Measurements from ENCODE around the gene FAM24B.

FAM24B gene

DNA sequence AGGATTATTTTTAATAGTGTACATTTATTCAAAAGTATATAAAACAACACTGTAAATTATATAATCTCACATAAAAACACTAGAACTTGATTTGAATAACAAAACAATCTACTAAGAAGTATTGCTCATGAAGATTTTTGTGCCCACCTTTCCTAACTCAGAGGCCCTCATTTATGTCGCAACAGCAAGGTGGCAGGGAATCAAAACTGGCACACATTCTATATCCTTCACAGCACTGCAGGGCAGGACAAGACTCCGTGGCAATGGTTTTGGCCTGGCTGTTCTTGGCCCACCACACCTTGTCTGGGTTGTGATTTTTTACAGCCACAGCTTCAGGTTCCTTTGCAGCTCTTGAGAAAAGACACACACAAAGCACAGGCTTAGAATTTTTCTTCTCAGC is 30.3 kb downstream of the FAM24B start:
- H3K27ac Mint-ChIP-seq: no peak overlapping the region
- ATAC-seq: no peak
- no peaks in the 10 kb centered on the region for H3K27me3 Mint-ChIP-seq
- no peak overlapping the region for H3K4me3 Mint-ChIP-seq
- peaks cover 8% of the 10 kb centered on the region for H3K9me3 Mint-ChIP-seq
- H3K4me1 Mint-ChIP-seq: no peaks in the 10 kb centered on the region
- peaks cover 72% of the 10 kb centered on the region for H3K36me3 Mint-ChIP-seq

DNA sequence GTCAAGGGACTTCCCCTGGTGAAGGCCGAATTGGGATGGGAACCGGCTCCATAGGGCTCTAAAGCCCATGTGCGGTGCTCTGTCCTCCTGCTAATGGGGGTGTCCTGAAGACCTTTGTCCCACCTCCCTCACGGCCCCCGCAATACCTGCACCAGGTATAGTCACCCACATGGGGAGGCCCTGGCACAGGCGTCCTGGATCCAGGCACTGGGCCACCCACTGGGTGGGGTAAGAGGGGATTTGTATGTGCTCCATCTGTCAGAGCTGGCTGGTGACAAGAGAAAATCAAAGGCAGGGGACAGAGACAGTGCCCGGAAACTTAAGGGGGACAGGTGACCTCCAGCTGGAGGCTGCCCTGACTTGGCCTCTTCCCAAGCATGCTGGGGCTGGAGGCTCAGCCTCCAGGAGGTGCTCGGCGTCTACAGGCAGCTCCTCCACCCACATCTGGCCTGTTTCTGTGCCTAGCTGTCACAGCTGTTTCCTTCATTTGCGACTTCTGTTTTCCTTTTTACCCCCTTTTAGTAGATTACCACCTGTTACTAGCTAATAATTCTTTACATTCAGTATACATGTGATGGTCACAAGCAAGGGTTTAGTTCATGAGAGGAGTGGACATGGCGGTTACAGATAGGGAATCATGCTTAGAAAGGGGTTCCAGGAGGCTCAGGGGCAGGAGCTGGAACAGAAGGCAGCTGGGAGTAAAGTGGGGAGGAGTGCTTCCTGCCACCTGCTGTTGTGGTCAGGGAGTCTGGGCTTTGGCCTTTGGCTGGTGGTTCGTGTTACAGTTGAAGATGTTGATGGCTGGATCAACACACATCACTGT is 31.4 kb downstream of the FAM24B start:
- ATAC-seq: no peak
- Mint-ChIP-seq H3K4me1 (no peaks in the 10 kb centered on the region), H3K9me3 (peaks cover 4% of the 10 kb centered on the region), H3K4me3 (no peak overlapping the region), H3K27ac (no peak overlapping the region), H3K36me3 (peaks cover 65% of the 10 kb centered on the region), H3K27me3 (no peaks in the 10 kb centered on the region)

DNA sequence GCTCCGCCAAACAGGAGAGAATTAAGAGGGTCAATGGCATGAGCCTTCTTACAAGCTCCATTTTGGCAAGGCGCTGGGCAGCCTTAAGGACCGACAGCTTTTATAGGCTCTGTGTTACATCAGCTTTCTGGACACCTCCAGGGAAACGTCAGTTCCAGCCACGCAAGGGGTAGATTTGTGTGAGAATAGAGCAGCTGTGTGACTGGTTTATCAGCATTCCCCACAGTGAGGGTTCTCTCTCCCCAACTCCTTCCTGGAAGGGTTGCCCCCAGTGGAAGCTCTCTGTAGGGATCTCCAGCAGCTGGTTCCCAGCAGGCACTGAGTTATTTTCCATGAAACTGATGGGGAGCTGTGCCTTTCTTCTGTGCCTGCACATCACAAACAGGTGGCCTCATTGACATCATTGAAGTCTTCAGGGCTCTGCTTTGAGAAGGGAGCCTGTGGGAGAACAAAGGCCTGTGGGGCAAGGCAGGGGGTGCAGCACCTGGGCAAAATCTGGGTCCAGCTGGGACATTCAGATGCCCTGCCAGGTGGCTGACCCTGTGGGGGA is 33.5 kb downstream of the FAM24B start, which contains the start of gene CUZD1:
TSS of gene CUZD1 (minus strand) at position 75 of the 550 bp plus-strand sequence. CDS start at position 61, 14 bp downstream.
- Mint-ChIP-seq H3K9me3 (peaks cover 4% of the 10 kb centered on the region), H3K36me3 (peaks cover 66% of the 10 kb centered on the region), H3K27ac (no peak within 1 kb of the TSS), H3K27me3 (no peaks in the 10 kb centered on the region), H3K4me1 (no peaks in the 10 kb centered on the region), H3K4me3 (no peak within 1 kb of the TSS)
- ATAC-seq: no peak

DNA sequence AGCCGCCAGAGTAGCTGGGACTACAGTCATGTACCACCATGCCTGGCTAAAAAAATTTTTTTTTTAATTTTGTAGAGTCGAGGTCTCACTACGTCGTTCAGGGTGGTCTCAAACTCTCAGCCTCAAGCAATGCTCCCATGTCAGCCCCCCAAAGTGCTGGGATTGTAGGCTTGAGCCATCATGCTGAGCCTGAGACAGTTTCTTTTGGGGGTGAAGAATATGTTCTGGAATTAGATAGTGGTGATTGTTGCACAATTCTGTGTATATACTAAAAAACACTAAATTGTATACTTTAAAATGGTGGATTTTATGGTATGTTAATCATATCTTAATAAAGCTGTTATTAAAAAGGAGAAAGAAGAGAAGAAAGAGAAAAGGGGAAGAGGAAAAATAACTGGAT is 35.2 kb downstream of the FAM24B start:
- H3K27ac Mint-ChIP-seq: no peak overlapping the region
- no peaks in the 10 kb centered on the region for H3K27me3 Mint-ChIP-seq
- H3K4me3 Mint-ChIP-seq: no peak overlapping the region
- no peaks in the 10 kb centered on the region for H3K4me1 Mint-ChIP-seq
- H3K9me3 Mint-ChIP-seq: peaks cover 4% of the 10 kb centered on the region
- peaks cover 66% of the 10 kb centered on the region for H3K36me3 Mint-ChIP-seq
- no peak for ATAC-seq

DNA sequence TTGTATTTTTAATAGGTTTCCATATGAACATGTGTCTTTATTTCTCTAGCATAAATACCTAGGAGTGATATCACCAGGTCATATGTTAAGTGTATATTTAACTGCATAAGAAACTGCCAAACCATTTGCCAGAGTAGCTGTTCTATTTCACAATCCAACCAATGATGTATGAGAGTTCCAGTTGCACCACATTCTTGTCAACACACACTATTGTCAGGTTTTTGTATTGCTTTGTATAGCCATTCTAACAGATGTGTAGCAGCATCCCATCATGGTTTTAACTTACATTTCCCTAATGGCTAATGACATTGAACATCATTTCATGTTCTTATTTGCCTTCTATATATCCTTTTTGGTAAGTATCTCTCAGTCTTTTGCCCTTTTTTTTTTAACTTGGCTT is 37.8 kb downstream of the FAM24B start:
- Mint-ChIP-seq H3K9me3 (peaks cover 2% of the 10 kb centered on the region), H3K4me3 (no peak overlapping the region)
- ATAC-seq: no peak

DNA sequence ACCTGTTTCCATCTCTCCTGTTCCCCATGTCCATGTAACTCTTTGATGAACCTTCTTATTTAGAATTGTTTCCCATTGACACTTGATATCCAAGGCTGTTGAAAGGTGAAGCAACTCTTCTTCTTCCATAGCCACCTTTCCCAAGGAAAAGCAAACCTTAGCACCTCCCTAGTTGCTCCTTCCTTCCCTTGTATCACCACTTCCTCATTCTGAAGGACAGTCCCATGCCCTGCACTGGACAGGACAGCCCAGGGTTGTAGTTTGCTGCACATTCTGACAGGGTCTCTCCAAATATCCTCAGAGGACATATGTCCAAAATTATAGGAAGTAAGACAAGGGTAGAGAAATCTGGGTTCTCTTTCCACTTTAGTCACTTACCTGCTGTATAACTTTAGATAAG is 39.9 kb downstream of the FAM24B start:
- H3K4me3 Mint-ChIP-seq: no peak overlapping the region
- peaks cover 2% of the 10 kb centered on the region for H3K9me3 Mint-ChIP-seq
- no peak for ATAC-seq
- no peaks in the 10 kb centered on the region for H3K4me1 Mint-ChIP-seq
- no peak overlapping the region for H3K27ac Mint-ChIP-seq
- H3K27me3 Mint-ChIP-seq: no peaks in the 10 kb centered on the region
- peaks cover 71% of the 10 kb centered on the region for H3K36me3 Mint-ChIP-seq

More for the DNA sequence above, 37.8 kb downstream of the FAM24B start:
- Mint-ChIP-seq H3K27me3 (no peaks in the 10 kb centered on the region), H3K4me1 (no peaks in the 10 kb centered on the region), H3K27ac (no peak overlapping the region), H3K36me3 (peaks cover 77% of the 10 kb centered on the region)

DNA sequence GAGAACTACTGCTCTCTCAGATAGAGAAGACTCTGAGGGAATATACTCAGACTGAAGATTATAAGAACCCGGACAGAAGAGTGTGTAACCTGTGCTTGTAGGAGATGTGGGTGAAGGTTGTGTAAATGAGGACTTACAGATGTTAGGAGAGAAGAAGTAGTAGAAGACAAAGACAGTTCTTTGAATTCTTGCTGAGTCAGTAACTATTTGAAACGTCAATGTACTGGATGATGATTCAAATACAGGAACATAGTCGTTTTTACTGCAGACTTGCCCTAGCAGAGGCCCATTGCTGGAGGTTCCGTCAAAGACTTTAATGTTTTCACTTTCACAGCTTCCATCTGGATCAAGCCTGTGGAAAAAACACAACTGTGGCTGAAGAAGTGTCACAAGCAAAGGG is 40.5 kb downstream of the FAM24B start:
- H3K4me3 Mint-ChIP-seq: no peak overlapping the region
- H3K9me3 Mint-ChIP-seq: peaks cover 2% of the 10 kb centered on the region
- H3K4me1 Mint-ChIP-seq: no peaks in the 10 kb centered on the region
- peaks cover 70% of the 10 kb centered on the region for H3K36me3 Mint-ChIP-seq
- no peaks in the 10 kb centered on the region for H3K27me3 Mint-ChIP-seq
- H3K27ac Mint-ChIP-seq: no peak overlapping the region
- ATAC-seq: no peak

DNA sequence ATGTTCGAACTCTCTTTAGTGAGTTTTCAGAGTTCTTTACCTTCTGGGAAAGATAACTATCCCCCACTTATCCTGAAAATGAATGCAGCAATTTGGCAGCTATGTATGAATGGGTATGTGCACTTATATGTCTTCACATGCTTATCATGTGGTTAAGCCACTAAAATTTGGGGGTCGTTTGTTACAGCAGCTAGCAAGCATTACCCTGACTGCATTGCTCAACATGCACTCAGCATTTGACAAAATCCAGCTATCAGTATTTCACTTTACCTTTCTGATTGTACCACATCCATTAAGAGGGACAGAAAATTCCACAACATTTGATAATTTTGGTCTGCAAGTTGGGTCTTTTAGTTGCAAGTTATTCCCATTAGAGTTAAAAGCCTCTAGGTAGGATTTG is 43.5 kb downstream of the FAM24B start:
- peaks cover 74% of the 10 kb centered on the region for H3K36me3 Mint-ChIP-seq
- H3K9me3 Mint-ChIP-seq: peaks cover 2% of the 10 kb centered on the region
- ATAC-seq: no peak
- H3K27ac Mint-ChIP-seq: no peak overlapping the region
- no peaks in the 10 kb centered on the region for H3K4me1 Mint-ChIP-seq
- H3K4me3 Mint-ChIP-seq: no peak overlapping the region
- H3K27me3 Mint-ChIP-seq: no peaks in the 10 kb centered on the region

DNA sequence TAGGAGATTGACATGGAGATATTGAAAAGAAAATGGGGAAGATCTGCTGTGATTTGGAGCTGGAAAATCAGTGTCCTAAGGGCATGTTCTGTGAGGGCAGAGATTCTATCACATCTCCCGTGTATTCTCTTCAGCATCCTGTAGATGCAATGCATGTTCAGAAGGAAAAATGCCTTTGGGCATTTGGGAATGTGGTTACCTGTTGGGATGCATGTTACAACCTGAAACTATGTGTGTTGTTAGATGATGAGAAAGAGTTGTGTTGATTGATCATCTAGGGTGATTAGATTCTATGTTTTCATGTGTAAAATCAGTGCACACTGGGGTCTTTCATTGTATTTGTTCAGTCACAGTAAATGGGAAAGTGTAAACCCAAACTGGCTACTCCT is 48.4 kb downstream of the FAM24B start:
- ATAC-seq: no peak
- no peaks in the 10 kb centered on the region for H3K9me3 Mint-ChIP-seq
- peaks cover under 1% of the 10 kb centered on the region for H3K27me3 Mint-ChIP-seq
- H3K4me1 Mint-ChIP-seq: no peaks in the 10 kb centered on the region
- H3K27ac Mint-ChIP-seq: no peak overlapping the region
- no peak overlapping the region for H3K4me3 Mint-ChIP-seq
- peaks cover 36% of the 10 kb centered on the region for H3K36me3 Mint-ChIP-seq

DNA sequence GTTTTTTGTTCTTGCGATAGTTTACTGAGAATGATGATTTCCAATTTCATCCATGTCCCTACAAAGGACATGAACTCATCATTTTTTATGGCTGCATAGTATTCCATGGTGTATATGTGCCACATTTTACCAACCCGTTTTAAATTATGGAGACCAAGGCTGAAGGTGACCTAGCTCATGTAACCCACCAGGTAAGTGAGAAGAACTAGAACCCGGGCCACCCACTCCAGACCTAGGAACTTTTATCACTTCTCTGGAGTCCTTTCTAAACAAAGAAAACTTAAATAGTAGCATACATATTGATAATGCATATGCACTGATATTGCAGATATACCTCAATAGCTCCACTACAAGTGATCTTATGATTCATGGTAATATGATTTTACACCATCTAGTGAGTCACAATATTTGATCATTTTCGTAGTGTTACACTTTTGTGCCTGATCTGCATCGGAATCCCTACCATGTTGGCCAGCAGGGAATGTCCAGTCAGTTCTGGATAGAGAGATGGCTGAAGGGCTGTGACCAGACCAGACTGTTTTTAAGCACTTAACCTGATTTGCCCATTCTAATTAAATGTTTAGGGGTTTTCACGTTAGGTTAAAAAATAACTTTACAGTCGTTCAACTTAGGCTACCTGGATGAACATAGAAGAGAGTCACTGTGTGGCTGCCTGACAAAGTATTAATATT is 49.0 kb downstream of the FAM24B start:
- ATAC-seq: no peak
- H3K9me3 Mint-ChIP-seq: no peaks in the 10 kb centered on the region
- no peak overlapping the region for H3K4me3 Mint-ChIP-seq
- H3K27me3 Mint-ChIP-seq: peaks cover 5% of the 10 kb centered on the region
- no peaks in the 10 kb centered on the region for H3K4me1 Mint-ChIP-seq
- H3K36me3 Mint-ChIP-seq: peaks cover 34% of the 10 kb centered on the region
- H3K27ac Mint-ChIP-seq: no peak overlapping the region

DNA sequence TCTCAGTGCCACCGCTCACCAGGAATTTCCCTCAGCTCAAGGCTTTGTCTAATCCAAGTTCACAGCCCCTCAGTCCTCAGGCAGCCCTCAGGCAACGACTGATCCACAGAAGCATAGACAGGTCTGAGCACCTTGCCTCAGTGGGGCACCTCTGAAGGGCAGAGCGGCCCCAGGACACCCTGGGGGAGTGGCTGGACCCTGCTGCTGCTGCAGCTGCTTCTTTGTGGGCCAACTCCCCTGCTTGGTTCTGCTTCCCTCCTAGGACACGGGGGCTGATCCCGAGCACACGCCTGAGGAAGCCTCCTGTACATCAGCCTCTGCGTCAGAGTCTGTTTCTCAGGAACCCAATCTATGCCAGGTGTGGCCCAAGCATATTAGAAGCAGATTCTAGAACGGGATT is 49.9 kb downstream of the FAM24B start:
- no peak for ATAC-seq
- Mint-ChIP-seq H3K36me3 (peaks cover 28% of the 10 kb centered on the region), H3K4me3 (no peak overlapping the region), H3K9me3 (no peaks in the 10 kb centered on the region), H3K4me1 (no peaks in the 10 kb centered on the region), H3K27ac (no peak overlapping the region), H3K27me3 (peaks cover 15% of the 10 kb centered on the region)

DNA sequence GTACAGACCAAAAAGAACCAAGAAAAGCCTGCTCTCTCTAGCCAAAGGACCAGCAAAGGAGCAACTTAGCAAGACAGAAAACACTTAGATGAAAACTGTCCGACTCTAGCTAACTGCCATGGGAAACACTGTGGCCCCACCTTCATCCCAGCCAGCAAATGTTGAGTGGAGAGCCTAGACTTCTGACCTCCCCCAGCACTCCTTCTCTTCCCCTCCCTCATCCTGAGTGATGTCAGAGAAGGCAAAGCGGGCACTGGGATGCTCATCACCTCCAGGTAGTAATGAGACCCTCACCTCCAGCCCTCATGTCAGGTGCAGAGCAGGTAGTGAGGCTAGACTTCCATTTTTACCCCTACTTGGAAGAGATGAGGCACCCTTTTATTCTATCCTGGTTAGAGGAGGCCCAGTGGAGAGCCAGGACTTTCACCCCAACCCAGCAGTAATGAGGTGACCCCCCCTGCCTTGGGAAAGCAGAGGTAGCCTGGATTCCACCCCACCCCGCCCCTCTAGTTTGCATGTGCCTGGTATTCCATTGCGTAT is 50.6 kb downstream of the FAM24B start:
- Mint-ChIP-seq H3K36me3 (peaks cover 24% of the 10 kb centered on the region), H3K4me3 (no peak overlapping the region)

DNA sequence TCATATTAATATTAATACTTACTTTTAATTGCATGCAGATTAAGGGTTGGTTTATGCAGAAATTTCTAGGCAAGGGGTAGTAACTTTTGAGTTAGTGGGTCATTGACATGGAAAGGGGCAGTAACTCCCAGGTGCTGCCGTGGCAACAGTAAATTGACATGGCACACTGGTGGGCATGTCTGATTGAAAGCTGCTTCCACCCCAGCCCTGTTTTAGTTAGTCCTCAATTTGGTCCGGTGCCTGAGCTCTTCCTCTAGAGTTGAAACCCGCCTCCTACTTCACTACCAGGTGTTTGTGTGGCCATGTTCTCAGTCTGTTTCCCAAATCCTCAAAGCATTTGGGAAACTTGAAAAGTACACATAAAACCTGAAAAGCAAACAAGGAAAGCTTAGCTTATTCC is 52.1 kb downstream of the FAM24B start:
- peaks cover 36% of the 10 kb centered on the region for H3K27me3 Mint-ChIP-seq
- no peaks in the 10 kb centered on the region for H3K4me1 Mint-ChIP-seq
- no peaks in the 10 kb centered on the region for H3K9me3 Mint-ChIP-seq
- H3K36me3 Mint-ChIP-seq: peaks cover 18% of the 10 kb centered on the region
- no peak overlapping the region for H3K4me3 Mint-ChIP-seq
- ATAC-seq: no peak
- no peak overlapping the region for H3K27ac Mint-ChIP-seq

More for the DNA sequence above, 50.6 kb downstream of the FAM24B start:
- Mint-ChIP-seq H3K27ac (no peak overlapping the region), H3K27me3 (peaks cover 21% of the 10 kb centered on the region), H3K9me3 (no peaks in the 10 kb centered on the region), H3K4me1 (no peaks in the 10 kb centered on the region)
- peak; percentile 43 for ATAC-seq

DNA sequence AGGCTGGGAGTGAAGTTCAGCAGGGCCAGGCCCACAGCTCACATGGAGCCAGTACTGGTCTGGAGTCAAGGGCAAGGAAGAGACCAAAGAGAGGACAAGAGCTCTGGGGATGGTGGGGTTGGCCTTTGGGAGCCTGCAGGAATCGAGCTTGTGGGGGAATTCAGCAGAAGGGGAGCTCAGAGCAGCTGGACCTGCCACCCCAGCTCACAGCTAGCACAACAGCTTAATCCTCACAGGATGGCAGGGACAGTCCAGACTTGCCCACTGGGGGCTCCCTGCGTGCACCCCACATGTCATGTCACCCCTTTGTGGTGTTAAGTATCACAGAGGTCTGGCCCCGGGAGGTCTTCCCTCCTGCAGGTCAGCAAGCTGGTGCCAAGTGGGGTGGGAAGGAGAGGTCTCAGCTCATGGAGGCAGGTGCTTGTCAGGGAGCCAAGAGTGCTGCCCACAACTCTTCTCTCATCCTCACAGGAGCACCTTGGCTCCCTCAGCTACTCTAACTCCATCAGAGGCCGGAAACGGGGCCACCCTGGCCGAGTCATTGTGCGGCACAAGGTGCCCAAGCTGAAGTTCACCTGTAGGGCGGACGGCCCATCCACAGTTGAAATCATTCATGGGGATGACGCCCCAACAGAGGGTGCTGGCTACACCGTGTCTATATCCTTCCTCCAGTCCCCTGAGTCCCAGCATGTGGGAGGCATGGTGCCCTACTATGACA is 56.2 kb downstream of the FAM24B start:
- Mint-ChIP-seq H3K27ac (no peak overlapping the region), H3K36me3 (no peaks in the 10 kb centered on the region), H3K27me3 (peaks cover 65% of the 10 kb centered on the region), H3K4me3 (no peak overlapping the region), H3K9me3 (no peaks in the 10 kb centered on the region), H3K4me1 (no peaks in the 10 kb centered on the region)
- ATAC-seq: no peak

DNA sequence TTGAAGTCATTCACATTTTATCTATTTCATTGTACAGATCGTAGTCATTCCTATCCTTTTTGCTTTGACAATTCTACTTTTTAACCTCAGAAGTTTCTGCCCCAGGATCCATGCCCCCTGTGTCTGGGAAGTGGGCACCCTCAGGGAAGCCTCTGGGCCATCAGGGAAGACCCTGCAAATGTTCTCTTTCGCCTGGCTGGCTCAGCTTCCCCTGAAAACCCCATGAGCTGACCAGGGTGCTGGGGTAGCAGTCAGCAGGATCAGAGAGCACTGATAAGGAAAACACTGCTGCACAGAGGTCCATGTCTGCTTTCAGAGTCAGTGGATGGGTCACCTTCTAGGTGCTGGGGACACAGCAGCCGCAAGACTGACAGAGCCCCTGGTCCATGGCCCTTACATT is 57.6 kb downstream of the FAM24B start:
- Mint-ChIP-seq H3K9me3 (no peaks in the 10 kb centered on the region), H3K27ac (no peak overlapping the region), H3K4me3 (no peak overlapping the region), H3K36me3 (no peaks in the 10 kb centered on the region), H3K4me1 (no peaks in the 10 kb centered on the region), H3K27me3 (peaks cover 75% of the 10 kb centered on the region)
- ATAC-seq: no peak

Measured in stimulated activated memory B cell treated with anti-CD40 and anti-IgM and Interleukin-4, amounts not matched to agents 10 μg/mL and 1 μg/mL and 100 μg/mL, for 72 hours (primary cell).